ENCODE data around the gene ATP5F1E.
A peak's percentile ranks its signal among the peaks of the same experiment; 100 is the strongest.

Gene ATP5F1E

DNA sequence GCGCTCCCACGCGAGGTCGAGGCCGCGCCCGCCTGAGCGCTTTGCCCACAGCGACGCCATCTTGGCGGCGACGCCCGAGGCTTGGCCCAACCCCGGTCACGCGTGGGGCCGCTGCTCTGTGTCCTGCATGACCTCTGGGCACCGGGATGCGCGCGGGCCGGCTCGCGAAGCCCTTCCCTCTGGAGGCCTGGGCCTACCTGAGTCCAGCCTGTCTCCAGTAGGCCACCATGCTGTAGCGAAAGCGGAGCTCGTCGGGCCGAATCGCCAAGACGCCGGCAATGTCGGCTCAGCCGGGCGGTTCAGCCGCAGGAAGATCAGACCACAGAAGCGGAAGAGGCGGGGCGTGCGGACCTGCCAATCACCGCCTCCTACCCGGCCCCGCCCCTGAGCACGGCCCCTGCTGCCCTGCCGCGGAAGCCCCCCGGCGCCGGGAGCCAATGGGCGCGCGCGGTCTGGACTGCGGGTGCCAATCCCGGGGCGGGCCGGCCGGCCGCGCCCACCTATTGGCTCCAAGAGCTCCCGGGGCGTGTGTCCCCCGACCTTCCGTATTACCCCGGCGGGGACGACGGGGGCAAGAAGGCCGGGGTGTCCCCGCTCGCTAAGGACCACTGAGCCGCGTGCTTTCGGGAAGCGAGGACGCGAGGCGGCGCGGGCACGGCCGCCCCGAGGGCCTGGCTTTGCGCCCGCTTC lies at the start of gene ATP5F1E:
Gene ATP5F1E (minus strand): TSS at position 313 of the 690 bp plus-strand sequence. CDS start 84 bp downstream, at position 229.
- peak; percentile 88 to 95 for DNase-seq

- no peak for DNase-seq
These were observed 48.9 kb upstream of the ATP5F1E start for GRCh38 chr20:59081036-59081435.

DNA sequence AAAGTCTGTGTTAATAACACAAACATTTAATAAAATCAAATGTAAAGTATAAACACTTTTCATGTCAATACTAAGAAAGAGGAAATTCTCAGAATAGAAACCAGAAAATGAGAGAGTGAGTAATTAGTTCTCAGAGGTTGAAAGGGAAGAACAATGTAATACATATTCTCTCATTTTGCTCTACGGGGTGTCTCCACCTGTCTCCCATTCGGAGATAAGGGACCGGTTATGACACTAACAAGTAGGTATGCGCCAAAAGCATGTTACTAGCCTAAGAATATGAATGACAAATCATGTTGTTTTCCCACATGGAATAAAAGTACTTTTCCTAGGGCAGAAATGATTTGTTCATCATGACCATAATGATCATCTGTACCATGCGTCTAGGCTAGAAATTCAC lies 46.1 kb upstream of the ATP5F1E start:
- no peak for DNase-seq

GRCh38 chr20:59077705-59078104 lies 45.6 kb upstream of the ATP5F1E start:
- no peak for DNase-seq

DNA sequence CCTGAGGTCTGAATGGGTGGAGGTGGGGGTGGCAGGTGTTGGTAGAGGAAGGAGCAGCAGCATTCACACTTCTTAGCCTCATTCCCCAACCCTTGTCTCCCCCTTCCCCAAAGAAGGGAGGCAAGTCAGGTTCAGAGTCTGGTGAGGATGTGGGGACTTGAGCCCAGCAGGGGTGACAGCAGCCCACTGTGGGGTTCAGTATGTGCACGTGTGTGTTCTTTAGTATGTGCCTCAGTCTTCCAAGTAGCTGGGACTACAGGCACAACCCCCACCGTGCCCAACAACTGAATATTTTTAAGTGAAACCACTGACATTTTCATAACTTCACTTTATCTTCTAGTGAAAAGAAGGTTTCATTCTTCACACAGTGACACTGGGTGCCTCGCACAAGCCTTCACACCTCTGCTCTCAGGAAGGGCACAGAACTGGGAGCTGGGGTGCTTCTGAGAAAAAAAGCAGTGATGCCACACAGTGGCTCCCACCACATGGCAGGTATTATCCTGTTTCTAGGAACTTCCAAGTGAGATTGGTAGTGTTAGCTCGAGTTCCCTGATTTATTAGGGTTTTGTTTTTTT lies 43.9 kb upstream of the ATP5F1E start:
- no peak for DNase-seq

DNA sequence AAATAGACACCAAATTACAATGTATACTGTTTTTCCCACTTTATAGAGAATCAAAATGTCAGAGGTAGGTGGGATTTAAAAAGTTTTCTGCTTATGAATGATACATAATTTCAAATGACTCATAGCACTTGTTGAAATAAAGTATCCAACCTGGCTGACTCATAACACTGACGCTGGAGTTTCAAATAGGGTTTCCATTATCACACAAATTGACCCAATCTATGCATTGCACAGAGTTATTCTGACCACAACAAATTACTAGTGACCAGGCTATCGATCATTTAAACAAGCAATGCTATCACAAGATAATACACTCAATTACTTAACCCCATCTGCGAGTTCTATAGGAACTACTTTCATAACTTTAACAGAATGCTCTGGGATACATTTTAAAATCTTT lies 42.3 kb upstream of the ATP5F1E start:
- DNase-seq: no peak

- DNase-seq: no peak
These were observed 41.4 kb upstream of the ATP5F1E start for GRCh38 chr20:59073582-59073981.

GRCh38 chr20:59071216-59071615 lies 39.1 kb upstream of the ATP5F1E start:
- DNase-seq: no peak

- no peak for DNase-seq
These were observed 36.9 kb upstream of the ATP5F1E start for GRCh38 chr20:59069026-59069425.

DNA sequence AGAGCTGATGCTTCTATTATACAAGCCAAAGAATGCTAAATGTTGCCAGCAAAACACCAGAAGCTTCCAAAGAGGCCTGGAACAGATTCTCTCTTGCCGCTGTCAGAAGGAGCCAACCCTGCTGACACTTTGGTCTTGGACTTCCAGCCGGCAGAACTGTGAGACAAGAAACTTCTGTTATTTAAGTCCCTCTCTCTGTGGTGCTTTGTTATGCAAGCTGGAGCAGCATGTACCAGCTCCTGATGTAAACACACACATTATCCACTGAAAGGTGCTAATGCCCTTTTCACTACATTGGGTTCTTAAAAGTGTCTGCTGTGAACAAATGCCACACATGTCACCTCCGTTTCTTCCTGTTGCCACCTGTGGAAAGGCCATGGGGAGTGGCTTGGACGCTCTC lies 36.4 kb upstream of the ATP5F1E start:
- DNase-seq: no peak

DNA sequence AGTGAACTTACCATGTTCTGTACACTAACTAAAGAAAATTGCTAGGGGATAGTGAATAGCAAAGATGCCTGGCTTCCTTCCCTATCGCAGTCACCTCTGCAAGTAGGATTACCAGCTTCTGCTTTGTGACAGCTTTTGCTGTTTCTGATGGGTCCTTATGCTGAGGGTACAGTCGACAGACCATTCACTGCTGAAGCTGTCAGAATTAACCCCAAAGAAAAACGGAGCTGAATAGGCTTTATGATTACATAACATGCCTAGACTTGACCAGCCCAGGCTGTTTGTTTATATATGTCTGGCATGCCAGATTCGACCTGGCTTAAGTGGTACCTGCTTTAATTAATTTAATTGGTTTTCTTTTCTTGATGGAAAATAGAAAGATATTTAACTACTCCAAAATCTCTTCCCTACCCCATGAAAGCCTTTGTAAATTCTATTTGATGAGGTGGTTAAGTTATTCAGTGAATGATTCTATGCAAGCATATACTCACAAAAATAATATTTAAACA lies 32.1 kb upstream of the ATP5F1E start:
- no peak for DNase-seq

DNA sequence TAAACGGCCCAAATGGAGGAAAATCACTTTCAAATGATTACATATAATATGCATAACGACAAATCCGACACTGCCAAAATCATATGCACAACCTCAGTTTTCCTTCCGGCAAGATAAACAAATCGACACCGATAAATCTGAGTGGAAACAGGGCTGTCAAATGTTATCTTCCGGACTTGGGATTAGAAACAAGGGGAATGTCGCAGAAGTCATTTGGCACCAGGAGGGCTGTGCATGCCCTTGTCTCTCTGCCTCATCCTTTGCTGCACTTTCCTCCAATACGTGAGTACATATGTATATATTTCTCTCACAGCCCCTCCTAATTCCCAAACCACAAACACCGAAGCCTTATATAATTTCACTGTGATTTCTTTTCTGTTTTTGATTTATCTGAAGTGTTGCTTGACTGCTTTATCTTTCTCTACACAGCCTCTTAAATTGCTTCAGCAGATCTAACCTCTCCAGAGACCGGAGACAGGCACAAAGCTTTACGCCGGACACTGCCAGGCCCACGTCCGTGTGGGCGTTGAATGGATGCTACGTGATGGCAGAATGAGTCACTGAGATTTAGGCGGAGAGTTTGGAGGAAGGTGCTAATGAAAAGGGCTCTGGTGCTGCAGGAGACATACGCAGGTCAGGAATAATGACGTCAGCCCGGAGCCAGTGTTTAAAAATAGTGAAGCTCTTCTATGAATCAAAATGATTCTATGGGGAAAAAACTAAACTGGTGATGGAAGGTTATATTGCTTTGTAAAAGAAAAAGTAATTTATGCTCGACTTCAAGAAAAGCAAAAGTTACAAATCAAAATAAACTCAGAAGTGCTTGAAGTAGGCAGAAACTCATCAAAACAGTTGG lies 31.5 kb upstream of the ATP5F1E start:
- no peak for DNase-seq

DNA sequence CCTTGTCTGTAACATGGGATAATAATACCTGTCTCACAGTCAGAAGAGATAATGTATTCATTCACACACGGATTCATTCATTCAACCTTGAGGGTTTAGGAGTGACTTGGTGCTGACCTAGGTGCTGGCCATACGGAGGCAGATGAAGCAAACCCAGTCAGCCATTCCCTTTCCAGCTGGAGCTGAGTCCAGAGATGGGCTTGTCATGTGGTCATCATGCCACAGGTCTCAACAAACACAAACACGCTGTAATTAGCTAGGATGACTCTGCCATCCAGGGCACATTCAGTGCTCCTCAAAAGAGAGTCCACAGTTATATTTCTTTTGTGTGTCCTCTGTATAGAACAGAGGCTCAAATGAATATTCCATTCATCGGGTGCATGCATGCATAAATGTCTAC lies 29.9 kb upstream of the ATP5F1E start:
- no peak for DNase-seq

DNA sequence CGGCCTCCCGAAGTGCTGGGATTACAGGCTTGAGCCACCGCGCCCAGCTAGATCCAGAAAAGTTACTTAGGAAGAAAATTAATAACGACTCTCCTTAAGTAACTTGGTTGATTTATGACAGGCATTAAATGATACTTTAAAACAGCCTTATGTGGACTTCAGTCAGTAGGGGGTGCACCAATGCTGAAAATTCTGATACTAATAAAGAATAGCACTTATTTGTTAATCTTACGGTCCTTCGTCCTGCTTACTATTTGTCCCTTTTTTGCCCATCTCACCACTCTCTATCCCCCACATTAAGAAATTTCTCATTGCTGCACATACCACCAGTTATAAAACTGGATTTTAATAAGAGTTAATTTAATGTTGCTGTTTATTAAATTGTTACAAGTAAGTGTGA lies 23.2 kb upstream of the ATP5F1E start:
- DNase-seq: no peak

DNA sequence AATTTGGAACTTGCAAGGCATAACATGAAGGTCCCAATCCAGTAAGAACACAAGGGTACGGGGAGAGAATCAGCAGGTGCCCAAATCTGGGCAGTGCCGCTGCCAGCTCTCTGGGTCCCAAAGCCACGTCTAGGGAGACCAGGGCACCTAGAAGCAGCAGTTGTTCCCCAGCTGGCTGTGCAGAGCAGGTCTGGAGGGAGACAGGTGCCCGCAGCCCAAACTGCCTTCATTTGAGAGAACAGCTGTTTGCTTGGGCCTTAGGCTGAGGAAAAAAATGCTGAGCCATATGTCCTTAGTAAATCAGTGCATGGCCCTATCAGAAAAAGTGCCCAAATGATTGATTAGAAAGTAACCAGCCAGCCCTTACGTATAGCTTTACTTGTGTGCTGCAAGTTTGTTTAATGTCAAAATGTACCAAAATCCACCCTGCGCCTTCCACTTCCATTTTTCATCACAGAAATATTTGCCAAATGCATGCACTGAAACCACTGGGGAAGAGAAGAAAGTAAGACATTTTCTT lies 19.6 kb upstream of the ATP5F1E start:
- DNase-seq: no peak

DNA sequence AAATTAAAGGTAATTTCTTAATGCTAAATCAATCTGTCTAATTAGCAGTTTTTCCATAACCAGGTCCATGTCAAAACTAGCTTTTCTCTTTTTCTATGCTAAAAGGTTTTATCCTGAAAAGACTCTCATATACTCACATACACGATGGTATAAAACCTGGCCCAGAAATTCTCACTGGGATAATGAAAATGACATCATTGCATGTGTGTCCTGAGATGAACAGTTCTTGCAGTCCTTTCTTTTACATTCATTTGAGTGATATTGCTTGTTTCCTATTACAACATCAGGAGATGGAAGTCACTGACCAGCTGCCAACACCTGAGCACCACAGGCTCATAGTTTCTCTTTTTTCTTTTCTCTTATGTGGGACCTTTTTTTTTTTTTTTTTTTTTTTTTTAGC lies 18.3 kb upstream of the ATP5F1E start:
- no peak for DNase-seq

DNA sequence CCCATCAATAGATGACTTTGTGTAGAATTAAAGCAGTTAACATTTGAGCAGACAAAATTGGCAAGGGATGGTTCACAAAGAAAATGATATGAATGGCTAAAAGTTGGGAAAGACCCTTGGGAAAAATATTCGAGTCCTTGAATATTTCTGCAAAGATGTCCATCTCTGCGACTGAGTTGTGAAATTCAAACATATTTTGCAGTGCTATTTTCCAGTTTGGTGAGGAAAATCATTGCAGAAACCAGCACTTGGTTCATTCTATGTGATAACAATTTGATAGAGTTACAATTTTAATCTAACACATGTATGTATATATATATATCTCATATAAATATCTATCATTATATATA lies 16.5 kb upstream of the ATP5F1E start:
- DNase-seq: no peak

DNA sequence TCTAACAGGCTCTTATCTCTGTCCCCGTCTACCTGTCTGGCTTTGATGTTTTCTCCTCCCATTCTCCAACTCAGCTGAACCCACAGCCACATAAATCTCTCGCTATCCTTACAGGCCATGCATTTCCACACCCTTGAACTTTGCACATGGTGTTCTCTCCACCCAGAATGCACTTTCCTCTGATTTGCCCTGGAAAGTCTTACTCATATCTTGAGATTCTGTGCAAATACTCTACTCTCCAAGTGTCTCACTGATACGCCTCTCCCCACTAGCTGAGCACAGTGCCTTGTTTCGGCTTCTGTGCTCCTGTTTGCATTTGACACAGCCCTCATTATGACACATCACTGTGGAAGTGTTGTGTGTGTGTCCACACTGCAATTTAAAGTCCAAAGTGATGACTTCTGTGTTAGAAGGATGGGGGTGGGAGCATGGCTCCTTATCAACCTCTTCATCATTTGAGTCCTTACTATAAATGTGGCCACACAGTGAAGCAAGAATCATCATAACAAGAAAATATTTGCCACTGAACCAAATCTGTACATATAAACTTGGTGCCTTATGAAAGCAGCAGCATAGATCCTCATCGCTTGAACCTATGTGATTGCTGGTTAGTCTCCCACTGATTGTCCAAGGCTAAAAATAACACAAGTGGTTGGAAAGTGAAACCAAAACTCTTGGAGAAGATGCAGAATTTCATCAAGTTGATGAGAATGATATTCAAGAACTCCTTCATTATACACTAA lies 16.0 kb upstream of the ATP5F1E start:
- DNase-seq: no peak

DNA sequence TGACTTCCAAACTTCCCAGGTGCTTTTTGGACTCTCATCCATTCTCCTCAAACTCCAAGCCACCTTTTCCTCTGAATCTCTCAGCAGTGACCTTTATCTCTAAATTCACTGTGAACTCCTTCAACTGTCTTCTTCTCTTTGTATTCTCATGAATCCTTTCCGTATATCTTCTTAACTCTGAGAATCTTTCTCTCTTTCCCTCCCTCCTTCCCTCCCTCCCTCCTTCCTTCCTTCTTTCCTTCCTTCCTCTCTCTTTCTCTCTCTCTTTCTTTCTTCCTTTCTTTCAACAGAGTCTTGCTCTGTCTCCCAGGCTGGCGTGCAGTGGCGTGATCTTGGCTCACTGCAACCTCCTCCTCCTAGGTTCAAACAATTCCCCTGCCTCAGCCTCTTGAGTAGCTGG lies 14.7 kb upstream of the ATP5F1E start:
- DNase-seq: no peak

DNA sequence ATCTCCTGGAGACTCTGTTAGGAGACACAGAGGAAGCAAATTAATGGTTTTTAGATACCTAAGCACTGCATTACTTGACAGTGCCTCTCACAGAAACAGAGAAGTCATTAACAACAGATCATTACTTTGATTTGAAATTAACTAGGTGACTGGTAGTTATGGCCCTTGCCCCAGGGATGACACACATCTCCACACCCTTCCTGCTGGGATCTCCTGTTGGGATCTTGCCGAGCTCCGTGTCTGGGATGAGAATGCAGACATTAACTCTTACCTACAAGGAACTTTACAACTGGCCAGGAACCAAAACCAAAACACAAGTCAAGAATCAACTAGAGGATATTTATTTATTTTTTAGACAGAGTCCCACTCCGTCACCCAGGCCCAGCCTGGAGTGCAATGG lies 12.7 kb upstream of the ATP5F1E start:
- DNase-seq: no peak

GRCh38 chr20:59044295-59044694 lies 12.2 kb upstream of the ATP5F1E start:
- no peak for DNase-seq

DNA sequence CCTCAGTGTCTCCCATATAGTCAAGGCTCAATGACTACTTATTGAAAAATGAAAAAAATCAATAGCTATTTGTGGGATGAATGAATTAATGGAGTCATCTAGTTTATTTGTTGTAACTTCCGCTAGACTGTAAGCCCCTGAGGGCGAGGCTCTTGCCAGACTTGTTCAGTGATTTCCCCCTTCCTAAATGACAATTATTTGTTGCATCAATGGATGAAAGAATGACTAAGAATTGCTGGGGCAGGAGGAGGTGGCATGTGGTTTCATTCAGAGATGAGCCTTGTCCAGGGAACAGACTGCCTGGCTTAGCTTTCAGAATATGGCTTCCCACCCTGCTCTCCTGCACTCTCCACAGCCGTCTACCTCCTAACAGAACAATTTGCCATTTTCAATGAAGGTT lies 11.6 kb upstream of the ATP5F1E start:
- no peak for DNase-seq

All from NCI-H187 (cell line).